A549 (cell line): Measurements from ENCODE around the gene PDLIM1. TPM values are rescaled to one million over a fixed set of nuclear protein-coding genes. Genes with fewer than 3 reads are reported as not detected.
A peak's percentile ranks its signal among the peaks of the same experiment; 100 is the strongest.

Experiments used
- ATAC-seq, 2 experiments: fragments of 200-7000 bp in 1 of 2; fragments of >200 bp in 1 of 2; cut with Nextera tagmentation in 1 of 2; cut with Tn5 transposase in 1 of 2; 3 replicates each; pipeline versions ENCODE4 v1.8.0 to v1.9.1; 2018 to 2020; ENCODE audit warnings: mild to moderate bottlenecking in 1 of 2, moderate library complexity in 1 of 2
- CTCF ChIA-PET: fragments of 300-600 bp; sonication (Branson Sonifier 250); formaldehyde crosslinking; extraction: SDS; loops from one replicate; lab custom pipeline; 2021; ENCODE audit warnings: antibody characterized with exemption, inconsistent platforms; lab: Yijun Ruan, JAX
- POLR2A ChIA-PET: fragments of 350-600 bp; formaldehyde crosslinking; extraction: SDS; loops from one replicate; lab custom pipeline; 2021; ENCODE audit warnings: antibody characterized with exemption, inconsistent platforms; lab: Yijun Ruan, JAX
- DNase-seq, 2 experiments: peaks; one replicate each; pipeline versions ENCODE4 v3.0.0 to v3.0.0-alpha.2; 2011 to 2016; ENCODE audit warnings: low read depth in 1 of 2, low spot score in 1 of 2
- FAIRE-seq: peaks from 2 replicates; lab custom pipeline; 2011; peaks lifted over from hg19 to GRCh38; lab: Jason Lieb, UNC
- H3K27ac ChIP-seq, 2 experiments: fragments of >200 bp; sonication (Bioruptor Twin); formaldehyde crosslinking; 3 replicates each; pipeline ENCODE4 v1.5.1; 2016 to 2017
- H3K4me1 ChIP-seq: fragments of >200 bp; sonication (Bioruptor Twin); formaldehyde crosslinking; 3 replicates; pipeline ENCODE4 v1.6.1; 2016
- H3K4me2 ChIP-seq: fragments of >200 bp; sonication (Bioruptor Twin); formaldehyde crosslinking; 3 replicates; pipeline ENCODE4 v1.6.1; 2016
- H3K4me3 ChIP-seq: fragments of >200 bp; sonication (Bioruptor Twin); formaldehyde crosslinking; 3 replicates; pipeline ENCODE4 v1.5.1; 2016
- H3K9me3 ChIP-seq: fragments of >200 bp; sonication (Bioruptor Twin); formaldehyde crosslinking; 3 replicates; pipeline ENCODE4 v1.6.1; 2016
- CBX2 ChIP-seq: fragments of 200-600 bp; sonication (generic); IDR thresholded peaks from 2 replicates; pipeline ENCODE4 v1.6.1; 2016; ENCODE audit warnings: low read depth, mild to moderate bottlenecking, borderline replicate concordance
- EHMT2 ChIP-seq: fragments of 200-600 bp; sonication (generic); IDR thresholded peaks from 2 replicates; pipeline ENCODE4 v1.6.1; 2016; ENCODE audit warnings: antibody characterized with exemption, low read depth, mild to moderate bottlenecking, moderate library complexity
- ESRRA ChIP-seq: fragments of 150-350 bp; IDR thresholded peaks from 2 replicates; pipeline ENCODE4 v1.6.1; 2014; ENCODE audit warnings: mild to moderate bottlenecking, low read length, borderline replicate concordance
- FOSB ChIP-seq: fragments of 250-450 bp; sonication (Bioruptor Pico); IDR thresholded peaks from 2 replicates; pipeline ENCODE4 v1.5.0; 2020; ENCODE audit warnings: mild to moderate bottlenecking, moderate library complexity
- HOXA7 ChIP-seq: fragments of 250-450 bp; sonication (Bioruptor Pico); IDR thresholded peaks from 2 replicates; pipeline ENCODE4 v1.5.0; 2020; ENCODE audit warnings: mild to moderate bottlenecking, moderate library complexity
- HOXB13 ChIP-seq: fragments of 250-450 bp; sonication (Bioruptor Pico); IDR thresholded peaks from 2 replicates; pipeline ENCODE4 v1.5.0; 2020; ENCODE audit warnings: low read depth, mild to moderate bottlenecking, moderate library complexity
- HOXB5 ChIP-seq: fragments of 250-450 bp; sonication (Bioruptor Pico); IDR thresholded peaks from 2 replicates; pipeline ENCODE4 v1.5.0; 2020; ENCODE audit warnings: mild to moderate bottlenecking, moderate library complexity
- JUN ChIP-seq, 2 experiments: fragments of >200 bp; sonication (Bioruptor Twin); formaldehyde crosslinking; IDR thresholded peaks; 2 replicates in 1 of 2; 3 replicates in 1 of 2; pipeline ENCODE4 v1.6.1; 2016 to 2017
- JUNB ChIP-seq: fragments of >200 bp; sonication (Bioruptor Twin); formaldehyde crosslinking; IDR thresholded peaks from 2 replicates; pipeline ENCODE4 v1.6.1; 2016
- POLR2AphosphoS2 ChIP-seq: conservative IDR thresholded peaks from 2 replicates; pipeline ENCODE4 v1.6.1; 2012; ENCODE audit warnings: low read length, improper control_type of control experiment, inconsistent platforms
- RAD21 ChIP-seq, 2 experiments: fragments of >200 bp in 1 of 2; sonication (Bioruptor Twin) in 1 of 2; formaldehyde crosslinking in 1 of 2; IDR thresholded peaks in 1 of 2; conservative IDR thresholded peaks in 1 of 2; 2 replicates in 1 of 2; 3 replicates in 1 of 2; pipeline ENCODE4 v1.6.1; 2012 to 2018; ENCODE audit warnings: inconsistent platforms in 1 of 2
- RARB ChIP-seq: fragments of 250-450 bp; sonication (Bioruptor Pico); IDR thresholded peaks from 2 replicates; pipeline ENCODE4 v1.8.0; 2021; ENCODE audit warnings: mild to moderate bottlenecking, moderate library complexity
- RFX5 ChIP-seq: fragments of 450-650 bp; IDR thresholded peaks from 2 replicates; pipeline ENCODE4 v1.7.1; 2014; ENCODE audit warnings: antibody characterized with exemption, mild to moderate bottlenecking, moderate library complexity
- SREBF2 ChIP-seq: fragments of 450-650 bp; IDR thresholded peaks from 2 replicates; pipeline ENCODE4 v1.6.1; 2014; ENCODE audit warnings: mild to moderate bottlenecking, moderate library complexity
- ZFP36 ChIP-seq: fragments of 450-650 bp; IDR thresholded peaks from 2 replicates; pipeline ENCODE4 v1.6.1; 2014; ENCODE audit warnings: borderline replicate concordance; ENCODE audit not compliant: partially characterized antibody
- ZNF302 ChIP-seq: fragments of 250-450 bp; sonication (Bioruptor Pico); IDR thresholded peaks from 2 replicates; pipeline ENCODE4 v1.9.0; 2021; ENCODE audit warnings: inconsistent platforms, mild to moderate bottlenecking, moderate library complexity
- WGBS: methylation state at CpG from one replicate; pipeline ENCODE4 v1.1.6; 2017; ENCODE audit errors: missing lambda C conversion rate; 5-methylcytosine and 5-hydroxymethylcytosine counted together
- polyA plus RNA-seq, 4 experiments: library from polyadenylated mRNA; depleted of rRNA in 3 of 4; stranded (reverse); fragments of >200 nt; fragmentation: RNase III in 1 of 4; extraction: RNeasy Plus Mini Kit Qiagen cat#74134 plus additional on column Dnase treatment in 1 of 4; gene quantifications; 2 replicates in 3 of 4; 3 replicates in 1 of 4; pipeline ENCODE4 v1.2.3, GENCODE V29; 2011 to 2017
- TF ChIP-seq, protein P1 (sequence below): fragments of >200 bp; sonication (Bioruptor Twin); formaldehyde crosslinking; IDR thresholded peaks from 3 replicates; pipeline ENCODE4 v1.5.1; 2016
- TF ChIP-seq, protein P2 (sequence below): fragments of 250-450 bp; sonication (Bioruptor Pico); IDR thresholded peaks from 2 replicates; pipeline ENCODE4 v1.5.0; 2021; ENCODE audit warnings: mild to moderate bottlenecking, moderate library complexity, borderline replicate concordance
- TF ChIP-seq, protein P3 (sequence below): IDR thresholded peaks from 2 replicates; pipeline ENCODE4 v1.6.1; 2012; ENCODE audit warnings: low read depth, borderline replicate concordance
- TF ChIP-seq, protein P4 (sequence below): fragments of 450-650 bp; IDR thresholded peaks from 2 replicates; pipeline ENCODE4 v1.6.1; 2014; ENCODE audit warnings: antibody characterized with exemption

The PDLIM1 gene
- polyA plus RNA-seq, 2 of the 4 experiments (the other 2 are of a cell fraction) = 92.5 to 128 TPM

DNA sequence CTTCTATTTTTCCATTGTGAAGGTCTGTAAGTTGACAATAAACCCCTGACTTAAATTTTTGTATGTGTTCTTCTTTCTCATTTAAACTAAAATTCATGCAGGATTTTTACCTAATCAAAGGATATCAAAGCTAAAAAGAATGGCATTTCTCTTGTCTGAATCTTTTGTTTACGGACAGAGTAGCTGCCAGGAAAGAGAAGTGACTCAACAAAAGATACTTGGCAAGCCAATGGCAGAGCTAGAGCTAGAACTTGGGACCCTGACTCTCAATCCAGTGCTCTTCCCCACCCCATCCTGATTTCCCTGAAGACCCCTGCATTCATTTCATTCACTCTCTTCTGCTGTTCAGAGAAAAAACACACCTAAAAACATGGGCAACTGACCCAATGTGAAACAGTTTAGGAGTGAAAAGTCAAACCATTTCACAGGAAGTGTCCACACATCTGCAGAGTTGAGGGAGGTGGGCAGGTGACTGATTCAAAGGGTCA is 40.2 kb upstream of the PDLIM1 start (continued):
- TF ChIP-seq, protein P1, sequence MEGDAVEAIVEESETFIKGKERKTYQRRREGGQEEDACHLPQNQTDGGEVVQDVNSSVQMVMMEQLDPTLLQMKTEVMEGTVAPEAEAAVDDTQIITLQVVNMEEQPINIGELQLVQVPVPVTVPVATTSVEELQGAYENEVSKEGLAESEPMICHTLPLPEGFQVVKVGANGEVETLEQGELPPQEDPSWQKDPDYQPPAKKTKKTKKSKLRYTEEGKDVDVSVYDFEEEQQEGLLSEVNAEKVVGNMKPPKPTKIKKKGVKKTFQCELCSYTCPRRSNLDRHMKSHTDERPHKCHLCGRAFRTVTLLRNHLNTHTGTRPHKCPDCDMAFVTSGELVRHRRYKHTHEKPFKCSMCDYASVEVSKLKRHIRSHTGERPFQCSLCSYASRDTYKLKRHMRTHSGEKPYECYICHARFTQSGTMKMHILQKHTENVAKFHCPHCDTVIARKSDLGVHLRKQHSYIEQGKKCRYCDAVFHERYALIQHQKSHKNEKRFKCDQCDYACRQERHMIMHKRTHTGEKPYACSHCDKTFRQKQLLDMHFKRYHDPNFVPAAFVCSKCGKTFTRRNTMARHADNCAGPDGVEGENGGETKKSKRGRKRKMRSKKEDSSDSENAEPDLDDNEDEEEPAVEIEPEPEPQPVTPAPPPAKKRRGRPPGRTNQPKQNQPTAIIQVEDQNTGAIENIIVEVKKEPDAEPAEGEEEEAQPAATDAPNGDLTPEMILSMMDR = no peak
- TF ChIP-seq, protein P2, sequence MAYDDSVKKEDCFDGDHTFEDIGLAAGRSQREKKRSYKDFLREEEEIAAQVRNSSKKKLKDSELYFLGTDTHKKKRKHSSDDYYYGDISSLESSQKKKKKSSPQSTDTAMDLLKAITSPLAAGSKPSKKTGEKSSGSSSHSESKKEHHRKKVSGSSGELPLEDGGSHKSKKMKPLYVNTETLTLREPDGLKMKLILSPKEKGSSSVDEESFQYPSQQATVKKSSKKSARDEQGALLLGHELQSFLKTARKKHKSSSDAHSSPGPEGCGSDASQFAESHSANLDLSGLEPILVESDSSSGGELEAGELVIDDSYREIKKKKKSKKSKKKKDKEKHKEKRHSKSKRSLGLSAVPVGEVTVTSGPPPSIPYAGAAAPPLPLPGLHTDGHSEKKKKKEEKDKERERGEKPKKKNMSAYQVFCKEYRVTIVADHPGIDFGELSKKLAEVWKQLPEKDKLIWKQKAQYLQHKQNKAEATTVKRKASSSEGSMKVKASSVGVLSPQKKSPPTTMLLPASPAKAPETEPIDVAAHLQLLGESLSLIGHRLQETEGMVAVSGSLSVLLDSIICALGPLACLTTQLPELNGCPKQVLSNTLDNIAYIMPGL (CRISPR knock-in tag) = no peak
- TF ChIP-seq, all 56 proteins: peak for 0

DNA sequence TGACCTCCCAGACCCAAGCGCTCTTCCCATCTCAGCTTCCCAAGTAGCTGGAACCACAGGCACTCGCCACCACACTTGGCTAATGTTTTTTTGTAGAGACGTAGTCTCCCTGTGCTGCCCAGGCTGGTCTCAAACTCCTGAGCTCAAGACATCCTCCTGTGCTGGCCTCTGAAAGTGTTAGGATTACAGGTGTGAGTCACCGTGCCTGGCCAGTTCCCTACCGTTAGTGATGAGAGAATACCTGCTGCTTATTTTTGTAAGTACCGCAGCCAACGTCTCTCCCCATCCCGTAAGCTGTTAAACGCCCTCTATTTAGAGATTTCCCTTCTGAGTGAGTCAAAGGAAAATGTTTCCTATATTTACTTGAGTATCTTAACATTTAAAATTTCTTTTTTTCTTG is 38.5 kb upstream of the PDLIM1 start:
- FAIRE-seq (no peak), ATAC-seq (no peak; a peak in 1 of 6 replicates), DNase-seq (no peak)
- Histone ChIP-seq H3K4me1 (peaks cover 34% of the 10 kb centered on the region), H3K9me3 (no peaks in the 10 kb centered on the region), H3K27ac (peak overlapping the region in 1 of 2 experiments; percentile 32; a peak in 1 of 6 replicates), H3K4me3 (no peak overlapping the region), H3K4me2 (no peak overlapping the region)
- TF ChIP-seq, protein P3, sequence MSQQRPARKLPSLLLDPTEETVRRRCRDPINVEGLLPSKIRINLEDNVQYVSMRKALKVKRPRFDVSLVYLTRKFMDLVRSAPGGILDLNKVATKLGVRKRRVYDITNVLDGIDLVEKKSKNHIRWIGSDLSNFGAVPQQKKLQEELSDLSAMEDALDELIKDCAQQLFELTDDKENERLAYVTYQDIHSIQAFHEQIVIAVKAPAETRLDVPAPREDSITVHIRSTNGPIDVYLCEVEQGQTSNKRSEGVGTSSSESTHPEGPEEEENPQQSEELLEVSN = no peak
- TF ChIP-seq ESRRA (no peak), JUNB (no peak), CBX2 (no peak), RFX5 (no peak), RAD21 (conservative IDR thresholded peaks at IDR 0.05 in 1 of 2, IDR thresholded peaks at IDR 0.05 in 1 of 2) (no peak), ZNF302 (CRISPR knock-in tag) (no peak), JUN (IDR thresholded peaks at IDR 0.05) (no peak), POLR2AphosphoS2 (no peak)
- ChIA-PET CTCF (interaction anchor here (1.2 to 2.3 kb wide), 4 partner anchors 10 to 86 kb away, joined by 3 to 9 read pairs (median 6); no protein-coding TSS in a partner anchor), POLR2A (no interaction called here)
- 84% methylated on average over 9 of the region's 9 CpGs for WGBS

DNA sequence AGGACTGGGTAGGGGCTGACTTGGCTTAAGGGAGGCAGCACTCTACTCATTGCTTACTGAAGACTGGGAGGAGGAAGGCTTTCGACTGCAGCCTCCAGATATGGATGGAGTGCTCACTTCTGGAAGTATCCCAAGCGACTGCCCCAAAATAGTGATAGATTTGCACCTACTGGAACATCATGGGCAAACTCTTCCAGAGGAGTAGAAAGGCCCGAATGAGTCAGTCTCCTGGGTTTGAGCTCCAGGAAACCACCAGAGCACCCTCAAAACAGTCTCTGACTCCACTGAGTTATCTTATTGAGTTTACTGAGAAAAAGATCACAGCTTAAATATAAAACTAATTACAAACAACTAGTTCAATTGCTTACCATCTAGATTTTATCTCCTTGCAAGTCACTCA is 37.2 kb upstream of the PDLIM1 start:
- no peak for ATAC-seq
- POLR2A ChIA-PET = no interaction called here

DNA sequence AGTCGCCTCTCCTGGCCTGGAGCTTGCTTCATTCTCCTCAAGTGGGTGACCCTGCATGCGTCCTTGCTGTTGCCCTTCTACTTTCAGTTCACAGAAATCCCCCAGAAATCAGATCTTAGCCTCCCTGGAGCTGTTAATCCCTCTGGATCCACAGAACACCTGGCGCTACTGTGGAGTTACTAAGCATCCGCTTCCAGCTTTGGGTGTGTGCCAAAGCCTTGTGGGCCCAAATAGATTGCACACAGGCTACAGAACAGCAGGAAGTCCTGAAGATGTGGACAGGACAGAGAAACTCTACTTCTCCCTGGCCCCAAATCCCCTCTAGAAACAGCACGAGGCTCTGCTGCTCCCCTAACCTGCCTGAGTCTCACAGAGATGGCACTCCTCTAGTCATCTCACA is 36.6 kb upstream of the PDLIM1 start:
- WGBS = 65% methylated on average over 5 of the region's 5 CpGs
- FAIRE-seq = no peak
- H3K27ac ChIP-seq = no peak overlapping the region
- CTCF ChIA-PET = no interaction called here
- no peak; a peak in 1 of 6 replicates for ATAC-seq
- TF ChIP-seq HOXA7 (CRISPR knock-in tag) (no peak), FOSB (CRISPR knock-in tag) (no peak), RARB (CRISPR knock-in tag) (no peak)
- no peaks in the 10 kb centered on the region for H3K9me3 ChIP-seq
- no peak for DNase-seq
- H3K4me1 ChIP-seq = peaks cover 28% of the 10 kb centered on the region
- POLR2A ChIA-PET = no interaction called here
- no peak overlapping the region for H3K4me3 ChIP-seq
- no peak overlapping the region for H3K4me2 ChIP-seq

More for the DNA sequence above, 37.2 kb upstream of the PDLIM1 start:
- CTCF ChIA-PET = interaction anchor here (2.1 kb wide), 2 partner anchors 18 to 85 kb away, joined by 6 to 9 read pairs; no protein-coding TSS in a partner anchor
- no peak overlapping the region for H3K4me3 ChIP-seq
- FAIRE-seq = no peak
- no peak for DNase-seq
- no peak overlapping the region for H3K4me2 ChIP-seq
- peaks cover 28% of the 10 kb centered on the region for H3K4me1 ChIP-seq
- WGBS = 71% methylated on average over 3 of the region's 3 CpGs
- no peaks in the 10 kb centered on the region for H3K9me3 ChIP-seq
- no peak overlapping the region for H3K27ac ChIP-seq
- TF ChIP-seq ZFP36 = no peak
- no peak for TF ChIP-seq JUN (IDR thresholded peaks at IDR 0.05)
- no peak for TF ChIP-seq HOXB13 (CRISPR knock-in tag)
- TF ChIP-seq EHMT2 = no peak
- TF ChIP-seq, protein P4, sequence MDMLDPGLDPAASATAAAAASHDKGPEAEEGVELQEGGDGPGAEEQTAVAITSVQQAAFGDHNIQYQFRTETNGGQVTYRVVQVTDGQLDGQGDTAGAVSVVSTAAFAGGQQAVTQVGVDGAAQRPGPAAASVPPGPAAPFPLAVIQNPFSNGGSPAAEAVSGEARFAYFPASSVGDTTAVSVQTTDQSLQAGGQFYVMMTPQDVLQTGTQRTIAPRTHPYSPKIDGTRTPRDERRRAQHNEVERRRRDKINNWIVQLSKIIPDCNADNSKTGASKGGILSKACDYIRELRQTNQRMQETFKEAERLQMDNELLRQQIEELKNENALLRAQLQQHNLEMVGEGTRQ = no peak
- no peak for TF ChIP-seq SREBF2
- no peak for TF ChIP-seq HOXB5
- TF ChIP-seq, all 56 proteins: peak for 0
